ENCODE results near the gene FLOT2.

Gene FLOT2

GRCh38 chr17:28929787-28930186 is 32.3 kb upstream of the FLOT2 start:
- DNase-seq (ENCODE audit: low spot score in 2 of 2), result no peak
- H3K36me3 ChIP-seq (replicated peaks), result peaks cover 17% of the 10 kb centered on the region
- no peaks in the 10 kb centered on the region for H3K27me3 ChIP-seq (ENCODE audit: low read depth)
- H3K4me1 ChIP-seq, result no peaks in the 10 kb centered on the region
- H3K9me3 ChIP-seq, result no peaks in the 10 kb centered on the region
- H3K4me3 ChIP-seq, result no peak overlapping the region
- in situ Hi-C loops (cut with MboI; ENCODE audit: low sequenced_read_pairs), result no loop called here

GRCh38 chr17:28928061-28928460 is 30.5 kb upstream of the FLOT2 start:
- in situ Hi-C loops (cut with MboI; ENCODE audit: low sequenced_read_pairs), result no loop called here
- Histone ChIP-seq H3K36me3 (replicated peaks) (peaks cover 30% of the 10 kb centered on the region), H3K27me3 (ENCODE audit: low read depth) (no peaks in the 10 kb centered on the region), H3K4me1 (no peaks in the 10 kb centered on the region), H3K4me3 (no peak overlapping the region), H3K9me3 (no peaks in the 10 kb centered on the region)
- no peak for DNase-seq (ENCODE audit: low spot score in 2 of 2)

GRCh38 chr17:28926786-28927185 is 29.3 kb upstream of the FLOT2 start:
- in situ Hi-C loops (cut with MboI; ENCODE audit: low sequenced_read_pairs), result no loop called here
- Histone ChIP-seq H3K27me3 (ENCODE audit: low read depth) (no peaks in the 10 kb centered on the region), H3K9me3 (no peaks in the 10 kb centered on the region), H3K4me3 (no peak overlapping the region), H3K4me1 (no peaks in the 10 kb centered on the region), H3K36me3 (replicated peaks) (peaks cover 38% of the 10 kb centered on the region)
- DNase-seq (ENCODE audit: low spot score in 2 of 2), result no peak

GRCh38 chr17:28926366-28926765 is 28.8 kb upstream of the FLOT2 start:
- no peaks in the 10 kb centered on the region for H3K9me3 ChIP-seq
- peaks cover 42% of the 10 kb centered on the region for H3K36me3 ChIP-seq (replicated peaks)
- no peak for DNase-seq (ENCODE audit: low spot score in 2 of 2)
- in situ Hi-C loops (cut with MboI; ENCODE audit: low sequenced_read_pairs), result no loop called here
- H3K4me1 ChIP-seq, result no peaks in the 10 kb centered on the region
- H3K4me3 ChIP-seq, result no peak overlapping the region
- no peaks in the 10 kb centered on the region for H3K27me3 ChIP-seq (ENCODE audit: low read depth)

- no peaks in the 10 kb centered on the region for H3K4me1 ChIP-seq
- no peaks in the 10 kb centered on the region for H3K27me3 ChIP-seq (ENCODE audit: low read depth)
- DNase-seq (ENCODE audit: low spot score in 2 of 2), result no peak
- in situ Hi-C loops (cut with MboI; ENCODE audit: low sequenced_read_pairs), result no loop called here
- H3K36me3 ChIP-seq (replicated peaks), result peaks cover 44% of the 10 kb centered on the region
- no peaks in the 10 kb centered on the region for H3K9me3 ChIP-seq
- H3K4me3 ChIP-seq, result no peak overlapping the region
These were observed 28.4 kb upstream of the FLOT2 start for GRCh38 chr17:28925912-28926365.

GRCh38 chr17:28920201-28920600 is 22.7 kb upstream of the FLOT2 start:
- peaks cover 84% of the 10 kb centered on the region for H3K36me3 ChIP-seq (replicated peaks)
- H3K4me1 ChIP-seq, result no peaks in the 10 kb centered on the region
- no peaks in the 10 kb centered on the region; the same call in 1 of the 2 replicates for H3K9me3 ChIP-seq
- DNase-seq (ENCODE audit: low spot score in 2 of 2), result no peak
- in situ Hi-C loops (cut with MboI; ENCODE audit: low sequenced_read_pairs), result no loop called here
- no peak overlapping the region for H3K4me3 ChIP-seq
- no peaks in the 10 kb centered on the region for H3K27me3 ChIP-seq (ENCODE audit: low read depth)

GRCh38 chr17:28918295-28918694 is 20.8 kb upstream of the FLOT2 start:
- in situ Hi-C loops (cut with MboI; ENCODE audit: low sequenced_read_pairs), result no loop called here
- H3K9me3 ChIP-seq, result no peaks in the 10 kb centered on the region; the same call in 1 of the 2 replicates
- H3K36me3 ChIP-seq (replicated peaks), result peaks cover 91% of the 10 kb centered on the region
- no peak for DNase-seq (ENCODE audit: low spot score in 2 of 2)
- no peak overlapping the region for H3K4me3 ChIP-seq
- no peaks in the 10 kb centered on the region for H3K4me1 ChIP-seq
- no peaks in the 10 kb centered on the region for H3K27me3 ChIP-seq (ENCODE audit: low read depth)

- in situ Hi-C loops (cut with MboI; ENCODE audit: low sequenced_read_pairs), result no loop called here
- Histone ChIP-seq H3K36me3 (replicated peaks) (peaks cover 96% of the 10 kb centered on the region), H3K4me3 (no peak overlapping the region), H3K27me3 (ENCODE audit: low read depth) (no peaks in the 10 kb centered on the region), H3K4me1 (no peaks in the 10 kb centered on the region), H3K9me3 (no peaks in the 10 kb centered on the region; the same call in 1 of the 2 replicates)
- no peak for DNase-seq (ENCODE audit: low spot score in 2 of 2)
These were observed 19.9 kb upstream of the FLOT2 start for GRCh38 chr17:28917465-28917864.

- no peaks in the 10 kb centered on the region for H3K4me1 ChIP-seq
- no peaks in the 10 kb centered on the region for H3K27me3 ChIP-seq (ENCODE audit: low read depth)
- H3K36me3 ChIP-seq (replicated peaks), result peaks cover 96% of the 10 kb centered on the region
- no peak overlapping the region for H3K4me3 ChIP-seq
- in situ Hi-C loops (cut with MboI; ENCODE audit: low sequenced_read_pairs), result no loop called here
- no peak for DNase-seq (ENCODE audit: low spot score in 2 of 2)
- no peaks in the 10 kb centered on the region; the same call in 1 of the 2 replicates for H3K9me3 ChIP-seq
These were observed 19.5 kb upstream of the FLOT2 start for GRCh38 chr17:28917029-28917428.

GRCh38 chr17:28916302-28916934 is 18.9 kb upstream of the FLOT2 start:
- no peak overlapping the region for H3K4me3 ChIP-seq
- H3K36me3 ChIP-seq (replicated peaks), result peaks cover 96% of the 10 kb centered on the region
- DNase-seq (ENCODE audit: low spot score in 2 of 2), result peak; percentile 34 to 56
- H3K27me3 ChIP-seq (ENCODE audit: low read depth), result no peaks in the 10 kb centered on the region
- H3K9me3 ChIP-seq, result no peaks in the 10 kb centered on the region; the same call in 1 of the 2 replicates
- in situ Hi-C loops (cut with MboI; ENCODE audit: low sequenced_read_pairs), result no loop called here
- no peaks in the 10 kb centered on the region for H3K4me1 ChIP-seq

GRCh38 chr17:28912938-28913333 is 15.4 kb upstream of the FLOT2 start:
- H3K36me3 ChIP-seq (replicated peaks), result peaks cover 98% of the 10 kb centered on the region
- H3K4me1 ChIP-seq, result peaks cover 5% of the 10 kb centered on the region; the same call in 1 of the 2 replicates
- DNase-seq (ENCODE audit: low spot score in 2 of 2), result no peak
- no peak overlapping the region for H3K4me3 ChIP-seq
- no peaks in the 10 kb centered on the region for H3K27me3 ChIP-seq (ENCODE audit: low read depth)
- no peaks in the 10 kb centered on the region for H3K9me3 ChIP-seq
- in situ Hi-C loops (cut with MboI; ENCODE audit: low sequenced_read_pairs), result no loop called here

GRCh38 chr17:28912281-28912937 is 14.9 kb upstream of the FLOT2 start:
- Histone ChIP-seq H3K4me1 (peaks cover 5% of the 10 kb centered on the region; the same call in 1 of the 2 replicates), H3K36me3 (replicated peaks) (peaks cover 98% of the 10 kb centered on the region), H3K9me3 (no peaks in the 10 kb centered on the region), H3K4me3 (no peak overlapping the region), H3K27me3 (ENCODE audit: low read depth) (no peaks in the 10 kb centered on the region)
- DNase-seq (ENCODE audit: low spot score in 2 of 2), result no peak
- in situ Hi-C loops (cut with MboI; ENCODE audit: low sequenced_read_pairs), result no loop called here

GRCh38 chr17:28911411-28912045 is 14.0 kb upstream of the FLOT2 start:
- Histone ChIP-seq H3K4me1 (peaks cover 5% of the 10 kb centered on the region; the same call in 1 of the 2 replicates), H3K4me3 (no peak overlapping the region), H3K9me3 (no peaks in the 10 kb centered on the region), H3K36me3 (replicated peaks) (peaks cover 98% of the 10 kb centered on the region), H3K27me3 (ENCODE audit: low read depth) (no peaks in the 10 kb centered on the region)
- in situ Hi-C loops (cut with MboI; ENCODE audit: low sequenced_read_pairs), result no loop called here
- no peak for DNase-seq (ENCODE audit: low spot score in 2 of 2)

- Histone ChIP-seq H3K4me3 (no peak overlapping the region), H3K36me3 (replicated peaks) (peaks cover 97% of the 10 kb centered on the region), H3K4me1 (peaks cover 5% of the 10 kb centered on the region; the same call in 1 of the 2 replicates), H3K27me3 (ENCODE audit: low read depth) (no peaks in the 10 kb centered on the region), H3K9me3 (no peaks in the 10 kb centered on the region)
- no peak for DNase-seq (ENCODE audit: low spot score in 2 of 2)
- in situ Hi-C loops (cut with MboI; ENCODE audit: low sequenced_read_pairs), result no loop called here
These were observed 13.0 kb upstream of the FLOT2 start for GRCh38 chr17:28910534-28910933.
